H1 (cell line): Measurements from ENCODE around the gene STARD3. TPM values are rescaled to one million over a fixed set of nuclear protein-coding genes. Genes with fewer than 3 reads are reported as not detected.

Source experiments
- ASH2L ChIP-seq: fragments of 200-600, 300-600 bp; sonication (generic); IDR thresholded peaks from one replicate; pipeline ENCODE4 v1.7.1; 2017; ENCODE audit warnings: low read length
- BACH1 ChIP-seq: IDR thresholded peaks from 2 replicates; pipeline ENCODE4 v1.6.1; 2012; ENCODE audit warnings: low read length, improper control_type of control experiment
- BCL11A ChIP-seq, 2 experiments: IDR thresholded peaks; one replicate each; pipeline ENCODE4 v1.6.1; 2011; ENCODE audit warnings: low read depth in 2 of 2, low read length in 2 of 2, mild to moderate bottlenecking in 2 of 2
- BRCA1 ChIP-seq: IDR thresholded peaks from 2 replicates; pipeline ENCODE4 v1.6.1; 2012; ENCODE audit warnings: low read depth, low read length, improper control_type of control experiment
- CHD1 ChIP-seq: IDR thresholded peaks from 2 replicates; pipeline ENCODE4 v1.6.1; 2012; ENCODE audit warnings: low read depth, low read length, improper control_type of control experiment
- EZH2 ChIP-seq: fragments of 200-600 bp; sonication (generic); IDR thresholded peaks from 2 replicates; pipeline ENCODE4 v1.7.1; 2012; ENCODE audit warnings: low read depth, mild to moderate bottlenecking, moderate library complexity, low read length, inconsistent platforms; ENCODE audit not compliant: severe bottlenecking
- HDAC2 ChIP-seq, 2 experiments: fragments of 300-600 bp in 1 of 2; sonication (generic) in 1 of 2; IDR thresholded peaks; 2 replicates each; pipeline ENCODE4 v1.6.1; 2011 to 2012; ENCODE audit warnings: low read depth in 2 of 2, low read length in 2 of 2, mild to moderate bottlenecking in 2 of 2, moderate library complexity in 2 of 2, borderline replicate concordance in 1 of 2, inconsistent platforms in 1 of 2
- KDM1A ChIP-seq: fragments of 200-600, 300-600 bp; sonication (generic); IDR thresholded peaks from 2 replicates; pipeline ENCODE4 v1.7.1; 2016; ENCODE audit warnings: mild to moderate bottlenecking, low read length, borderline replicate concordance
- MAFK ChIP-seq: IDR thresholded peaks from 2 replicates; pipeline ENCODE4 v1.6.1; 2012; ENCODE audit warnings: low read depth, mild to moderate bottlenecking, improper control_type of control experiment, low read length
- NANOG ChIP-seq: IDR thresholded peaks from 2 replicates; pipeline ENCODE4 v1.6.1; 2011; ENCODE audit warnings: low read length, low read depth, mild to moderate bottlenecking, inconsistent platforms; ENCODE audit not compliant: insufficient read depth, poor library complexity, severe bottlenecking
- PHF8 ChIP-seq: fragments of 200-600 bp; sonication (generic); conservative IDR thresholded peaks from 2 replicates; pipeline ENCODE4 v1.7.1; 2012; ENCODE audit warnings: low read depth, mild to moderate bottlenecking, inconsistent platforms, low read length, moderate library complexity
- RXRA ChIP-seq: IDR thresholded peaks from 2 replicates; pipeline ENCODE4 v1.6.1; 2011; ENCODE audit warnings: low read depth, mild to moderate bottlenecking, low read length, moderate library complexity; ENCODE audit not compliant: insufficient read depth
- SIN3A ChIP-seq, 2 experiments: IDR thresholded peaks in 1 of 2; conservative IDR thresholded peaks in 1 of 2; 2 replicates each; pipeline ENCODE4 v1.6.1; 2011 to 2012; ENCODE audit warnings: low read length in 2 of 2, improper control_type of control experiment in 1 of 2, low read depth in 1 of 2, mild to moderate bottlenecking in 1 of 2
- SP4 ChIP-seq: IDR thresholded peaks from 2 replicates; pipeline ENCODE4 v1.6.1; 2012; ENCODE audit warnings: low read length, inconsistent platforms
- TAF7 ChIP-seq: optimal IDR thresholded peaks from 2 replicates; pipeline ENCODE3; 2011; ENCODE audit warnings: low read depth, mild to moderate bottlenecking, inconsistent platforms, low read length, moderate library complexity, borderline replicate concordance
- TEAD4 ChIP-seq: IDR thresholded peaks from 2 replicates; pipeline ENCODE4 v1.6.1; 2012; ENCODE audit warnings: low read depth, low read length, inconsistent platforms, mixed read lengths
- polyA plus RNA-seq, 7 experiments: library from polyadenylated mRNA; depleted of rRNA in 3 of 7; stranded (reverse) in 5 of 7; unstranded in 2 of 7; fragments of >200 nt in 5 of 7; fragments of 200-250 nt in 2 of 7; gene quantifications; 1 replicate in 5 of 7; 2 replicates in 1 of 7; 4 replicates in 1 of 7; pipeline versions ENCODE4 v1.2.1 to v1.2.3, GENCODE V29; 2011 to 2013; ENCODE audit warnings: missing spikeins in 2 of 7, mixed read lengths in 2 of 7
- total RNA-seq: library from RNA; stranded (reverse); fragmentation: NEBNext Ultra II Directional; extraction: Animal tissue kit (Norgen Biotek cat#: 25700); gene quantifications from 2 replicates; pipeline ENCODE4 v1.2.1, GENCODE V29; 2021

Gene STARD3
- total and polyA plus RNA-seq, 2 of the 8 experiments (the other 6 are each of a cell fraction or from before 2014, with no cell fraction given), result 47.6 to 80.3 TPM

GRCh38 chr17:39617446-39618245, 19.3 kb upstream of the STARD3 start (continued):
- no peak for TF ChIP-seq HDAC2 (IDR thresholded peaks at IDR 0.05; ENCODE audit: borderline replicate concordance in 1 of 2, low read depth in 2 of 2, low read length in 2 of 2)
- no peak for TF ChIP-seq TAF7
- no peak for TF ChIP-seq BACH1
- no peak for TF ChIP-seq CHD1
- no peak for TF ChIP-seq PHF8
- no peak for TF ChIP-seq NANOG
- TF ChIP-seq MAFK, result no peak
- TF ChIP-seq SIN3A (conservative IDR thresholded peaks at IDR 0.05 in 1 of 2, IDR thresholded peaks at IDR 0.05 in 1 of 2; ENCODE audit: low read depth in 1 of 2, low read length in 2 of 2), result no peak
- TF ChIP-seq RXRA, result no peak
- TF ChIP-seq BRCA1, result no peak
- no peak for TF ChIP-seq KDM1A
- TF ChIP-seq SP4, result no peak
- peak; percentile 38; the same call in 1 of the 2 replicates for TF ChIP-seq TEAD4
- TF ChIP-seq BCL11A (IDR thresholded peaks at IDR 0.05; ENCODE audit: low read depth in 2 of 2, low read length in 2 of 2), result no peak
- no peak for TF ChIP-seq ASH2L
- peak; percentile 12 for TF ChIP-seq EZH2
